ENCODE results near the gene SLC35F1. TPM values are rescaled to one million over a fixed set of nuclear protein-coding genes. Genes with fewer than 3 reads are reported as not detected.
A peak's percentile ranks its signal among the peaks of the same experiment; 100 is the strongest.

SLC35F1 gene
- total RNA-seq, 4 donors from 2014 or later, result 0.08 to 0.57 (median 0.09) TPM

- intact Hi-C loops (cut with DNase I), result no loop called here
- 27 to 37% methylated on average over 1 of the region's 1 CpG for WGBS, 2 donors
Observed at GRCh38 chr6:117880824-117881223, 26.2 kb upstream of the SLC35F1 start.

GRCh38 chr6:117890172-117890571 lies 16.9 kb upstream of the SLC35F1 start:
- H3K36me3 ChIP-seq, result no peaks in the 10 kb centered on the region
- intact Hi-C loops (cut with DNase I), result no loop called here
- DNase-seq, result no peak
- H3K4me3 ChIP-seq, result no peak overlapping the region
- H3K4me1 ChIP-seq, result no peaks in the 10 kb centered on the region
- no peak overlapping the region for H3K27ac ChIP-seq
- TF ChIP-seq CTCF (IDR thresholded peaks at IDR 0.05) (no peak), POLR2A (IDR thresholded peaks at IDR 0.05) (no peak)
- no peaks in the 10 kb centered on the region for H3K9me3 ChIP-seq
- H3K27me3 ChIP-seq, result no peaks in the 10 kb centered on the region

More at GRCh38 chr6:117880824-117881223, 26.2 kb upstream of the SLC35F1 start:
- Histone ChIP-seq H3K27me3 (no peaks in the 10 kb centered on the region), H3K4me1 (no peaks in the 10 kb centered on the region), H3K27ac (no peak overlapping the region), H3K36me3 (no peaks in the 10 kb centered on the region), H3K9me3 (no peaks in the 10 kb centered on the region), H3K4me3 (no peak overlapping the region)
- no peak for TF ChIP-seq POLR2A (IDR thresholded peaks at IDR 0.05)
- TF ChIP-seq CTCF (IDR thresholded peaks at IDR 0.05), result no peak
- no peak for DNase-seq

GRCh38 chr6:117906507-117906957 lies 532 bp upstream of the SLC35F1 start:
- Histone ChIP-seq H3K27me3 (peaks cover 0 to 71% (median 7%) of the 10 kb centered on the region in 4 donors), H3K9me3 (no peaks in the 10 kb centered on the region), H3K4me3 (peak overlapping the region in 3 of 4 donors; percentile 38 to 73 (median 62)), H3K4me1 (peaks cover 6 to 24% (median 15%) of the 10 kb centered on the region in 3 donors), H3K27ac (no peak overlapping the region), H3K36me3 (no peaks in the 10 kb centered on the region)
- DNase-seq, result no peak
- TF ChIP-seq CTCF (IDR thresholded peaks at IDR 0.05) (no peak), POLR2A (IDR thresholded peaks at IDR 0.05) (no peak)
- WGBS, 2 donors, result 10 to 22% methylated on average over 7 to 14 of the region's 14 CpGs
- intact Hi-C loops (cut with DNase I), result no loop called here

GRCh38 chr6:117907601-117908245 lies 659 bp downstream of the SLC35F1 start:
- Histone ChIP-seq H3K27me3 (peaks cover 0 to 71% (median 7%) of the 10 kb centered on the region in 4 donors), H3K36me3 (no peaks in the 10 kb centered on the region), H3K27ac (peak overlapping the region in 2 of 4 donors; percentile 22 to 29), H3K4me3 (peak overlapping the region; percentile 38 to 73 (median 51)), H3K4me1 (peaks cover 6 to 24% (median 15%) of the 10 kb centered on the region in 3 donors), H3K9me3 (no peaks in the 10 kb centered on the region)
- WGBS, 2 donors, result 0% methylated on average over 9 of the region's 81 CpGs; no CpG with 5 or more reads in 1 of the 2 donors
- intact Hi-C loops (cut with DNase I), result no loop called here
- no peak for DNase-seq
- TF ChIP-seq CTCF (IDR thresholded peaks at IDR 0.05) (no peak), POLR2A (IDR thresholded peaks at IDR 0.05) (no peak)

GRCh38 chr6:117908246-117909068 lies 1.4 kb downstream of the SLC35F1 start:
- H3K4me3 ChIP-seq, result peak overlapping the region; percentile 38 to 73 (median 51)
- H3K36me3 ChIP-seq, result no peaks in the 10 kb centered on the region
- H3K9me3 ChIP-seq, result no peaks in the 10 kb centered on the region
- WGBS, 2 donors, result 15 to 40% methylated on average over 7 to 18 of the region's 45 CpGs
- no peak for DNase-seq
- H3K27me3 ChIP-seq, result peaks cover 0 to 71% (median 7%) of the 10 kb centered on the region in 4 donors
- H3K27ac ChIP-seq, result no peak overlapping the region
- peaks cover 6 to 24% (median 15%) of the 10 kb centered on the region in 3 donors for H3K4me1 ChIP-seq
- intact Hi-C loops (cut with DNase I), result no loop called here
- TF ChIP-seq POLR2A (IDR thresholded peaks at IDR 0.05) (no peak), CTCF (IDR thresholded peaks at IDR 0.05) (no peak)
